HepG2 (cell line): ENCODE data around the gene LMBRD2. TPM values are rescaled to one million over a fixed set of nuclear protein-coding genes. Genes with fewer than 3 reads are reported as not detected.

Experiments
- ASH2L ChIP-seq: fragments of 300-600, 200-600 bp; sonication (generic); IDR thresholded peaks from 2 replicates; pipeline ENCODE4 v1.7.0; 2017; ENCODE audit warnings: low read depth, mild to moderate bottlenecking, moderate library complexity, mixed read lengths, low read length; ENCODE audit not compliant: insufficient read length
- GATA4 ChIP-seq: sonication (generic); IDR thresholded peaks from 2 replicates; pipeline ENCODE4 v1.6.1; 2016; ENCODE audit warnings: antibody characterized with exemption, low read depth, borderline replicate concordance
- HDAC1 ChIP-seq: sonication (generic); formaldehyde crosslinking; IDR thresholded peaks from 2 replicates; pipeline ENCODE4 v1.5.1; 2020; ENCODE audit warnings: mild to moderate bottlenecking, missing genetic modification reagents
- TEAD2 ChIP-seq: sonication (generic); formaldehyde crosslinking; IDR thresholded peaks from 2 replicates; pipeline ENCODE4 v1.9.0; 2021; ENCODE audit warnings: missing genetic modification reagents
- ZNF10 ChIP-seq: sonication (generic); formaldehyde crosslinking; IDR thresholded peaks from 2 replicates; pipeline ENCODE4 v1.4.0; 2020; ENCODE audit warnings: mild to moderate bottlenecking, low read depth, missing genetic modification reagents, borderline replicate concordance
- ZNF143 ChIP-seq: sonication (generic); formaldehyde crosslinking; IDR thresholded peaks from 2 replicates; pipeline ENCODE4 v1.4.0; 2020; ENCODE audit warnings: missing genetic modification reagents
- ZNF160 ChIP-seq: sonication (generic); formaldehyde crosslinking; IDR thresholded peaks from 2 replicates; pipeline ENCODE4 v1.8.0; 2022; ENCODE audit warnings: mild to moderate bottlenecking, inconsistent platforms, missing genetic modification reagents
- ZNF224 ChIP-seq: sonication (generic); formaldehyde crosslinking; IDR thresholded peaks from 2 replicates; pipeline ENCODE4 v1.5.0; 2020; ENCODE audit warnings: mild to moderate bottlenecking, missing genetic modification reagents
- ZNF44 ChIP-seq: sonication (generic); formaldehyde crosslinking; IDR thresholded peaks from 2 replicates; pipeline ENCODE4 v1.5.1; 2020; ENCODE audit warnings: mild to moderate bottlenecking, missing genetic modification reagents
- ZNF550 ChIP-seq: sonication (generic); formaldehyde crosslinking; IDR thresholded peaks from 2 replicates; pipeline ENCODE4 v1.4.0; 2020; ENCODE audit warnings: mild to moderate bottlenecking, missing genetic modification reagents, borderline replicate concordance
- polyA plus RNA-seq, 8 experiments: library from polyadenylated mRNA; depleted of rRNA in 3 of 8; stranded (reverse) in 7 of 8; unstranded in 1 of 8; fragments of >200 nt; fragmentation: Illumina TruSeq in 4 of 8; extraction: Trizol in 4 of 8; gene quantifications; 2 replicates each; pipeline versions ENCODE4 v1.2.1 to v1.2.3, GENCODE V29; 2011 to 2016; ENCODE audit warnings: low read depth in 4 of 8, missing spikeins in 1 of 8, mixed read lengths in 1 of 8; ENCODE audit not compliant: insufficient read depth in 1 of 8
- total RNA-seq, 5 experiments: library from RNA; depleted of rRNA; stranded (reverse); fragments of >200 nt; fragmentation: Illumina TruSeq; extraction: Trizol; gene quantifications; 2 replicates each; pipeline ENCODE4 v1.2.3, GENCODE V29; 2016; ENCODE audit warnings: low read depth in 1 of 5
- TF ChIP-seq, protein P1 (sequence below): sonication (generic); formaldehyde crosslinking; IDR thresholded peaks from 2 replicates; pipeline ENCODE4 v1.4.0; 2020; ENCODE audit warnings: missing genetic modification reagents
- TF ChIP-seq, protein P2 (sequence below): sonication (generic); formaldehyde crosslinking; IDR thresholded peaks from 2 replicates; pipeline ENCODE4 v1.5.0; 2020; ENCODE audit warnings: missing genetic modification reagents
- TF ChIP-seq, protein P3 (sequence below): sonication (generic); formaldehyde crosslinking; IDR thresholded peaks from 2 replicates; pipeline ENCODE4 v1.4.0; 2020; ENCODE audit warnings: mild to moderate bottlenecking, missing genetic modification reagents
- TF ChIP-seq, protein P4 (sequence below): sonication (generic); formaldehyde crosslinking; IDR thresholded peaks from 2 replicates; pipeline ENCODE4 v1.5.1; 2020; ENCODE audit warnings: missing genetic modification reagents, mild to moderate bottlenecking, borderline replicate concordance
- TF ChIP-seq, protein P5 (sequence below): sonication (generic); formaldehyde crosslinking; IDR thresholded peaks from 2 replicates; pipeline ENCODE4 v1.5.1; 2020; ENCODE audit warnings: mild to moderate bottlenecking, missing genetic modification reagents, moderate library complexity
- TF ChIP-seq, protein P6 (sequence below): sonication (generic); formaldehyde crosslinking; IDR thresholded peaks from 2 replicates; pipeline ENCODE4 v1.8.0; 2022; ENCODE audit warnings: missing genetic modification reagents, low read depth, mild to moderate bottlenecking, borderline replicate concordance

LMBRD2 gene
- total and polyA plus RNA-seq, 2 of the 13 experiments (the other 11 are each of a cell fraction or from before 2014, with no cell fraction given), result 2.0 to 4.7 TPM

DNA sequence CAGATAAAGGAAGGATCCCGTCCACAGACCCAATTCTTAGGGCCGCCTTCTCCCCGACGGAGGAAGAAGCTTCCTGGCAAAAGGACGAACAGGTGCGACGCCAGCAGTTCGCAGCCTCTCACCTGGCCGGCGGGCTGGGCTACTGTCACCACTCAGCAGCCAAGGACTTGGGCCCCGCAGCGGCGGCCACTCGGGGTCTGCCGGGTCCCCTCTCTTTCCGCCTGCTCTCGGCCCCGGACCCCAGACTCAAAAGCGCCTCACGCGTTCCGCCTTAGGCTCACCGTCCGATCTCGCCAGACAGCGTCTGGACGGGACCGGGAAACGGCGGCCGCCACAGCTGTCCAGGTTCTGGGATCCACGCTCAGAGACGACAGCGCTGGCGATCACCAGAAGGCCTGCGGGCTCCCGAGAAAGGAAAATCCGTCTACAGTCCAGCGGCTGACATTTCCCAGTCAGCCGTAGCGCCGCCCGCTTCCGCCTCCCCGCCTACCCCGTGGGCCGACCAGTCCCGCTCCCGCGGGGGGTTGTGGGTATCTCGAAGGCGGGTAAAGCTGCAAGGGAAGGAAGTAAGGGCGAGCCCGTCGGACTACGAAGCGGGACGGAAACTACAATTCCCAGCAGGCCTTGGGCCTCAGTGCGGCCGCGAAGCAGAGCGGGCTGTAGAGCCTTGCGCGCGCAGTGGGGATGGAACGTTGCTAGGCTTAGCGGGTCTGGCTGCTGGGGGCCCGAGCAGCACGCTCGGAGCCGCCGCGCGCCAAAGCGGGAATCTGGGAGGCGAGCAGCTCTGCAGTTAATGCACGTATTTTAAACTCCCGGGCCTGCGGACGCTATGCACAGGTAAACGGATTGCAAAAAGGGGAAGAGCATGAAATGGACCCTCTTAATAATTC is at the start of gene LMBRD2, which contains the start of gene SKP2 (continued):
- TF ChIP-seq ZNF44 (CRISPR knock-in tag) (no peak), ZNF143 (peak; percentile 99), GATA4 (0 out of 2 replicates have a peak, but pooled peaks have one; percentile 40), ZNF224 (CRISPR knock-in tag) (0 out of 2 replicates have a peak, but pooled peaks have one; percentile 76), ASH2L (peak; percentile 23), ZNF160 (no peak), HDAC1 (CRISPR knock-in tag) (peak; percentile 93), ZNF10 (no peak), TEAD2 (CRISPR knock-in tag) (no peak), ZNF550 (CRISPR knock-in tag) (no peak)
- TF ChIP-seq, protein P1, sequence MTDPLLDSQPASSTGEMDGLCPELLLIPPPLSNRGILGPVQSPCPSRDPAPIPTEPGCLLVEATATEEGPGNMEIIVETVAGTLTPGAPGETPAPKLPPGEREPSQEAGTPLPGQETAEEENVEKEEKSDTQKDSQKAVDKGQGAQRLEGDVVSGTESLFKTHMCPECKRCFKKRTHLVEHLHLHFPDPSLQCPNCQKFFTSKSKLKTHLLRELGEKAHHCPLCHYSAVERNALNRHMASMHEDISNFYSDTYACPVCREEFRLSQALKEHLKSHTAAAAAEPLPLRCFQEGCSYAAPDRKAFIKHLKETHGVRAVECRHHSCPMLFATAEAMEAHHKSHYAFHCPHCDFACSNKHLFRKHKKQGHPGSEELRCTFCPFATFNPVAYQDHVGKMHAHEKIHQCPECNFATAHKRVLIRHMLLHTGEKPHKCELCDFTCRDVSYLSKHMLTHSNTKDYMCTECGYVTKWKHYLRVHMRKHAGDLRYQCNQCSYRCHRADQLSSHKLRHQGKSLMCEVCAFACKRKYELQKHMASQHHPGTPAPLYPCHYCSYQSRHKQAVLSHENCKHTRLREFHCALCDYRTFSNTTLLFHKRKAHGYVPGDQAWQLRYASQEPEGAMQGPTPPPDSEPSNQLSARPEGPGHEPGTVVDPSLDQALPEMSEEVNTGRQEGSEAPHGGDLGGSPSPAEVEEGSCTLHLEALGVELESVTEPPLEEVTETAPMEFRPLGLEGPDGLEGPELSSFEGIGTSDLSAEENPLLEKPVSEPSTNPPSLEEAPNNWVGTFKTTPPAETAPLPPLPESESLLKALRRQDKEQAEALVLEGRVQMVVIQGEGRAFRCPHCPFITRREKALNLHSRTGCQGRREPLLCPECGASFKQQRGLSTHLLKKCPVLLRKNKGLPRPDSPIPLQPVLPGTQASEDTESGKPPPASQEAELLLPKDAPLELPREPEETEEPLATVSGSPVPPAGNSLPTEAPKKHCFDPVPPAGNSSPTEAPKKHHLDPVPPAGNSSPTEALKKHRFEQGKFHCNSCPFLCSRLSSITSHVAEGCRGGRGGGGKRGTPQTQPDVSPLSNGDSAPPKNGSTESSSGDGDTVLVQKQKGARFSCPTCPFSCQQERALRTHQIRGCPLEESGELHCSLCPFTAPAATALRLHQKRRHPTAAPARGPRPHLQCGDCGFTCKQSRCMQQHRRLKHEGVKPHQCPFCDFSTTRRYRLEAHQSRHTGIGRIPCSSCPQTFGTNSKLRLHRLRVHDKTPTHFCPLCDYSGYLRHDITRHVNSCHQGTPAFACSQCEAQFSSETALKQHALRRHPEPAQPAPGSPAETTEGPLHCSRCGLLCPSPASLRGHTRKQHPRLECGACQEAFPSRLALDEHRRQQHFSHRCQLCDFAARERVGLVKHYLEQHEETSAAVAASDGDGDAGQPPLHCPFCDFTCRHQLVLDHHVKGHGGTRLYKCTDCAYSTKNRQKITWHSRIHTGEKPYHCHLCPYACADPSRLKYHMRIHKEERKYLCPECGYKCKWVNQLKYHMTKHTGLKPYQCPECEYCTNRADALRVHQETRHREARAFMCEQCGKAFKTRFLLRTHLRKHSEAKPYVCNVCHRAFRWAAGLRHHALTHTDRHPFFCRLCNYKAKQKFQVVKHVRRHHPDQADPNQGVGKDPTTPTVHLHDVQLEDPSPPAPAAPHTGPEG (CRISPR knock-in tag), result no peak
- TF ChIP-seq, protein P2, sequence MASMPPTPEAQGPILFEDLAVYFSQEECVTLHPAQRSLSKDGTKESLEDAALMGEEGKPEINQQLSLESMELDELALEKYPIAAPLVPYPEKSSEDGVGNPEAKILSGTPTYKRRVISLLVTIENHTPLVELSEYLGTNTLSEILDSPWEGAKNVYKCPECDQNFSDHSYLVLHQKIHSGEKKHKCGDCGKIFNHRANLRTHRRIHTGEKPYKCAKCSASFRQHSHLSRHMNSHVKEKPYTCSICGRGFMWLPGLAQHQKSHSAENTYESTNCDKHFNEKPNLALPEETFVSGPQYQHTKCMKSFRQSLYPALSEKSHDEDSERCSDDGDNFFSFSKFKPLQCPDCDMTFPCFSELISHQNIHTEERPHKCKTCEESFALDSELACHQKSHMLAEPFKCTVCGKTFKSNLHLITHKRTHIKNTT (CRISPR knock-in tag), result no peak
- TF ChIP-seq, protein P3, sequence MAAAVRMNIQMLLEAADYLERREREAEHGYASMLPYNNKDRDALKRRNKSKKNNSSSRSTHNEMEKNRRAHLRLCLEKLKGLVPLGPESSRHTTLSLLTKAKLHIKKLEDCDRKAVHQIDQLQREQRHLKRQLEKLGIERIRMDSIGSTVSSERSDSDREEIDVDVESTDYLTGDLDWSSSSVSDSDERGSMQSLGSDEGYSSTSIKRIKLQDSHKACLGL (CRISPR knock-in tag), result peak; percentile 85
- TF ChIP-seq, protein P4, sequence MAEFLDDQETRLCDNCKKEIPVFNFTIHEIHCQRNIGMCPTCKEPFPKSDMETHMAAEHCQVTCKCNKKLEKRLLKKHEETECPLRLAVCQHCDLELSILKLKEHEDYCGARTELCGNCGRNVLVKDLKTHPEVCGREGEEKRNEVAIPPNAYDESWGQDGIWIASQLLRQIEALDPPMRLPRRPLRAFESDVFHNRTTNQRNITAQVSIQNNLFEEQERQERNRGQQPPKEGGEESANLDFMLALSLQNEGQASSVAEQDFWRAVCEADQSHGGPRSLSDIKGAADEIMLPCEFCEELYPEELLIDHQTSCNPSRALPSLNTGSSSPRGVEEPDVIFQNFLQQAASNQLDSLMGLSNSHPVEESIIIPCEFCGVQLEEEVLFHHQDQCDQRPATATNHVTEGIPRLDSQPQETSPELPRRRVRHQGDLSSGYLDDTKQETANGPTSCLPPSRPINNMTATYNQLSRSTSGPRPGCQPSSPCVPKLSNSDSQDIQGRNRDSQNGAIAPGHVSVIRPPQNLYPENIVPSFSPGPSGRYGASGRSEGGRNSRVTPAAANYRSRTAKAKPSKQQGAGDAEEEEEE (CRISPR knock-in tag), result no peak
- TF ChIP-seq, protein P5, sequence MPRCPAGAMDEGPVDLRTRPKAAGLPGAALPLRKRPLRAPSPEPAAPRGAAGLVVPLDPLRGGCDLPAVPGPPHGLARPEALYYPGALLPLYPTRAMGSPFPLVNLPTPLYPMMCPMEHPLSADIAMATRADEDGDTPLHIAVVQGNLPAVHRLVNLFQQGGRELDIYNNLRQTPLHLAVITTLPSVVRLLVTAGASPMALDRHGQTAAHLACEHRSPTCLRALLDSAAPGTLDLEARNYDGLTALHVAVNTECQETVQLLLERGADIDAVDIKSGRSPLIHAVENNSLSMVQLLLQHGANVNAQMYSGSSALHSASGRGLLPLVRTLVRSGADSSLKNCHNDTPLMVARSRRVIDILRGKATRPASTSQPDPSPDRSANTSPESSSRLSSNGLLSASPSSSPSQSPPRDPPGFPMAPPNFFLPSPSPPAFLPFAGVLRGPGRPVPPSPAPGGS (CRISPR knock-in tag), result no peak
- TF ChIP-seq, protein P6, sequence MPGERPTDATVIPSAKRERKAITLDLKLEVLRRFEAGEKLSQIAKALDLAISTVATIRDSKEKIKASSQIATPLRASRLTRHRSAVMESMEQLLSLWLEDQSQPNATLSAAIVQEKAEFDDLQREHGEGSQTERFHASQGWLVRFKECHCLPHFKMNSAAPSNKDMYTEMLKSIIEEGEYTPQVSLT (CRISPR knock-in tag), result no peak
